HS-5 (cell line): Measurements from ENCODE around the gene CRYAA.

Experiments used
- DNase-seq: peaks from one replicate; pipeline ENCODE4 v3.0.0-alpha.2; 2012; ENCODE audit warnings: low read depth

CRYAA gene

DNA sequence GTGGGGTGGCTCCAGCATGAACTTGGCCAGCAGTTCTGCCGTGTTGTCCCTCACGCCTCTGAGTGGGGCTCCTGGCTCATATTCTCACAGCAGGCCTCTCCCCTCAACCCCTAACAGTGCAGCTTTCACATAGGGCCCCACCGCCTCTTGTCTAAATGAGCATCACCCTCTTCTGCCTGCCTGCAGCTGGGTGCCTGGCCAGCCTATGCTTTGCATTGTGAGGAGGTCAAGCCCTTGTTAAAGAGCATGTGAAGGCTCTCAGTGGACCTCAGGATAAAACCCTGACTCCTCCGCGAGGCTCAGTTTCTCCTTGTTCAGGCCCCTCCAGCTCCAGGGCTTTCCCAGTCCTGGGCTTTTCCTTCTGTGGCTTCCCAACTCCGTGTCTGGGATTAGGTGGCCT is 34.8 kb downstream of the CRYAA start:
- DNase-seq = no peak

DNA sequence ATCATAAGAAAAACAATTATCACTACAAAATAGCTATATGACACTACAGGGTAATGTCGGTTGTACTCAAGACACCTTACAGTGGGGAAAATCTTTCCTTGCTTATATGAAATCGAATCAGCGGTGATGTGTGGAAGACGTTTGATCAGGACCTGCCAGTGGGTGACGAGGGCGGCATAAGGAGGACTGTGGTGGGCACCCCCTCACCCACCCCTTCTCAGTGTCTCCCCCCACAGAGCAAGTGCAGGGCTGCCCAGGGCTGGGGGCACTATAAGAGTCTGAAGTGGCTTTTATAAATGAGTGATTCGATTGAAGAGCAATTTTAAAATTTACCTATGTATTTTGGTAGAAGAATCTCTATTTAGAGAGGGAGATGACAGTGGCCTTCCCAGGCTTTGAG is 35.8 kb downstream of the CRYAA start:
- DNase-seq = no peak

GRCh38 chr21:43206231-43207042 is 37.6 kb downstream of the CRYAA start:
- DNase-seq = no peak

- DNase-seq = no peak
Measured at GRCh38 chr21:43207043-43207315, 38.2 kb downstream of the CRYAA start.

- no peak for DNase-seq
Measured at GRCh38 chr21:43207868-43208267, 39.1 kb downstream of the CRYAA start.

GRCh38 chr21:43208561-43209332 is 39.9 kb downstream of the CRYAA start:
- no peak for DNase-seq

DNA sequence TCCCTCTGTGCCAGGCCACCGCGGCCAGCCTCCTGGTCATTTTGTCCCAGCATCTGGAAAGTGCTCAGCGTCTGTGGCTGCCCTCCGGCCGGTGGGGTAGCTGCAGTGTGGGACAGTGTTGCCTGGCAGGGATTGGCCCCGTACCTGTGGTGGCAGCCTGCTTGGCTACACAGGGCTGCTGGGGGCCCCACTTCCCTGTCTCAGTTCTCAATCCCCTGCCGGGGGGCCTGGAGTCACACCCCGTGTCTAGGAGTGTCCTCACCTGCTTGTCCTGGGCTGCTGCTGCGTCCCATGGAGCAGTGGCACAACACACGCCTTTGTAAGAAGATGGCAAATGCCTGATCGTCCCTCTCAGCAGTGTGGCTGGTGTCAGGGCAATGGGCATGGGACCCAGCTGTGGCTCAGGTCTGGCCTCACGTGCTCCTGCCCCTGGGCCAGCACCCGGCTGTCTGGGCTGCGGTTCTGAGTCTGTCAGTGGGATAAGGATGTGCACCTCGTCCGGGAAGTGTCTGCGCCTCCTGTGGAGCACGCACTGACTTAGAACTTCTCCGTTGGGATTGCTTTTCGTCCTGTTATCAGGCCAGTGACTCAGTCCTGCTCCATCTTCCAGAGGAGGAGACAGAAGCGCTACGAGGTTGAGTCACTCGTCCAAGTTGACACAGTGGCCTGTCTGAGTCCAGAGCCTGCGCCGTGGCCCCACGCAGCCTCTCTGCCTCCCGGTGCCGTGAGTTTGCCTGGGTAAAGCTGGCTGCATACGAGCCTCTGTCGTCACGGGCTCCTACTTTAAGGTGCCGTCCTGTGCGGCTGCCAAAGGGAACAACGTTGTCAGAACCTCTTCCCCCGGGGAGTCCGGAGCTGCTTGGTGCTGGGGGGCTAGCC is 41.0 kb downstream of the CRYAA start:
- DNase-seq = peak; percentile 72

GRCh38 chr21:43210454-43211071 is 41.8 kb downstream of the CRYAA start:
- DNase-seq = no peak

DNA sequence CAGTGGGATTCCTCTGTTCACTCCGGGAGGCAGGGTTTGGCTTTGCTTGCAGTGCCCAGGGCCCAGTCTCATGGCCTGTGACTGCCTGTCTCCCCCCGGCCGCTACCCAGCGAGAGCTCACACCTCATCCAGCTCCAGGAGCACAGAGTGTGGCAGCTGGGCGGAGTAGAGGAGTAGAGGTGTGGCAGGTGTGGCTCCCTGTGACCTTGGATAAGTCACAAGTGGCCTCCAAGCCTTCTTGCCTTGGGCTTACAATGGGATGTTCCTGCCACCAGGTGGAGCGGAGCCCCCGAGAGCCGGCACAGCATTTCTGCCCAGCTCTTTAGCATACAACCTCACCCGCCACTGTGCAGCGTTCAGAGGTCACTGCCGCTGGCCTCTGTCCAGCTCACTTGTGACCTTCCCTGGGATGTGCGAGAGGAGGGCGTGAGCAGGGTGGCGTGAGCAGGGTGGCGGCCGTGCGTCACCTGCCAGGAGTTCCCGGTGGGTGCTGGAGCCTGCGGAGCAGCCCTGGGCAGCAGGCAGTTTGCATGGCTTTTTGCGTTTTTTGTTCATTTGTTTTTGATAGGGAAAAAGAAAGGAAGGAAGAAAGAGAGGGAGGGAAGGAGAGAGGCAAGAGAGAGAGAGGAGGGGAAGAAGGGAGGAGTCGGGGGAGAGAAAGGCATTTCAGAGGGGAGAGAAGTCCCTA is 42.4 kb downstream of the CRYAA start:
- no peak for DNase-seq

GRCh38 chr21:43211760-43212115 is 42.9 kb downstream of the CRYAA start:
- no peak for DNase-seq
